HG02623 (cell line): ENCODE measurements around the gene SNX18.
"Not testable (repeated sequence)": the region's sequence is repeated elsewhere in the genome, so short reads cannot be mapped to it uniquely, and the experiment has no call there.

Source experiments
- ATAC-seq: cut with Tn5 transposase; IDR thresholded peaks from one replicate; pipeline ENCODE4 v1.9.1; 2021; ENCODE audit warnings: moderate library complexity; ENCODE audit not compliant: unreplicated experiment

The SNX18 gene

GRCh38 chr5:54519509-54519876, 1.9 kb downstream of the SNX18 start:
- ATAC-seq = no peak

GRCh38 chr5:54520438-54520846, 2.9 kb downstream of the SNX18 start:
- no peak for ATAC-seq

- no peak for ATAC-seq
These were observed 3.4 kb downstream of the SNX18 start for GRCh38 chr5:54520940-54521339.

- no peak for ATAC-seq
These were observed 4.4 kb downstream of the SNX18 start for GRCh38 chr5:54521856-54522479.

GRCh38 chr5:54523534-54523933, 6.0 kb downstream of the SNX18 start:
- no peak for ATAC-seq

GRCh38 chr5:54524082-54524481, 6.5 kb downstream of the SNX18 start:
- ATAC-seq = no peak

GRCh38 chr5:54524704-54525103, 7.1 kb downstream of the SNX18 start:
- ATAC-seq = no peak

GRCh38 chr5:54525261-54525660, 7.7 kb downstream of the SNX18 start:
- no peak for ATAC-seq

GRCh38 chr5:54525692-54526091, 8.1 kb downstream of the SNX18 start:
- ATAC-seq = no peak

- ATAC-seq = no peak
These were observed 9.2 kb downstream of the SNX18 start for GRCh38 chr5:54526604-54527288.

- no peak for ATAC-seq
These were observed 11.2 kb downstream of the SNX18 start for GRCh38 chr5:54528633-54529209.

GRCh38 chr5:54529565-54529964, 12.0 kb downstream of the SNX18 start:
- ATAC-seq = no peak

GRCh38 chr5:54531546-54531945, 14.0 kb downstream of the SNX18 start:
- no peak for ATAC-seq

GRCh38 chr5:54533541-54534190, 16.1 kb downstream of the SNX18 start:
- no peak for ATAC-seq

GRCh38 chr5:54534191-54535004, 16.8 kb downstream of the SNX18 start:
- no peak for ATAC-seq

GRCh38 chr5:54535149-54535844, 17.7 kb downstream of the SNX18 start:
- no peak for ATAC-seq

GRCh38 chr5:54536375-54536774, 18.8 kb downstream of the SNX18 start:
- ATAC-seq = not testable (repeated sequence)

- not testable (repeated sequence) for ATAC-seq
These were observed 19.3 kb downstream of the SNX18 start for GRCh38 chr5:54536861-54537260.

GRCh38 chr5:54537725-54538124, 20.2 kb downstream of the SNX18 start:
- ATAC-seq = no peak

GRCh38 chr5:54538156-54538555, 20.6 kb downstream of the SNX18 start:
- ATAC-seq = no peak
